ENCODE results near the gene MORN3. TPM values are rescaled to one million over a fixed set of nuclear protein-coding genes. Genes with fewer than 3 reads are reported as not detected.

The MORN3 gene
- polyA plus RNA-seq, 4 donors: 1.2 to 2.4 (median 1.8) TPM

GRCh38 chr12:121610239-121611149, 59.0 kb downstream of the MORN3 start:
- DNase-seq (ENCODE audit: low read depth in 4 of 4, low spot score in 2 of 4): peak in 1 of 4 donors; percentile 28

- no peak for DNase-seq (ENCODE audit: low read depth in 4 of 4, low spot score in 2 of 4)
These were observed 61.2 kb downstream of the MORN3 start for GRCh38 chr12:121608301-121608700.

- no peak for DNase-seq (ENCODE audit: low read depth in 4 of 4, low spot score in 2 of 4)
These were observed 65.9 kb downstream of the MORN3 start for GRCh38 chr12:121603581-121603980.

- no peak for DNase-seq (ENCODE audit: low read depth in 4 of 4, low spot score in 2 of 4)
These were observed 66.7 kb downstream of the MORN3 start for GRCh38 chr12:121602766-121603165.

- no peak for DNase-seq (ENCODE audit: low read depth in 4 of 4, low spot score in 2 of 4)
These were observed 68.6 kb downstream of the MORN3 start for GRCh38 chr12:121600702-121601336.

Other genes with a start within 250 kb of the MORN3 start
- gene KDM2B, start 88.6 kb downstream of the MORN3 start, polyA plus RNA-seq (ENCODE audit: insufficient read length in 4 of 4): 10 to 100 TPM; 64.1 to 88.8 (median 73.2) TPM
- gene ORAI1, start 43.1 kb downstream of the MORN3 start, polyA plus RNA-seq (ENCODE audit: insufficient read length in 4 of 4): 10 to 100 TPM; 10.8 to 18.2 (median 14.6) TPM
- gene TMEM120B, start 43.1 kb upstream of the MORN3 start, polyA plus RNA-seq (ENCODE audit: insufficient read length in 4 of 4): 10 to 100 TPM in 3 of 4 donors, 1 to 10 TPM in 1; 7.2 to 16.7 (median 12.7) TPM
- 10 to 100 TPM in 3 of 4 donors, 1 to 10 TPM in 1; 9.6 to 15.4 (median 12.5) TPM for gene RHOF, start 124.0 kb upstream of the MORN3 start, polyA plus RNA-seq (ENCODE audit: insufficient read length in 4 of 4)
- gene SETD1B, start 134.4 kb upstream of the MORN3 start, polyA plus RNA-seq (ENCODE audit: insufficient read length in 4 of 4): 10 to 100 TPM; 10.6 to 22.2 (median 15.7) TPM
- 1 to 10 TPM; 1.8 to 5.3 (median 3.6) TPM for gene HPD, start 189.2 kb upstream of the MORN3 start, polyA plus RNA-seq (ENCODE audit: insufficient read length in 4 of 4)
- 10 to 100 TPM; 52.2 to 61.8 (median 55.7) TPM for gene PSMD9, start 219.1 kb upstream of the MORN3 start, polyA plus RNA-seq (ENCODE audit: insufficient read length in 4 of 4)
- 10 to 100 TPM in 2 of 4 donors, 1 to 10 TPM in 2; 8.9 to 16.8 (median 12.8) TPM for gene CFAP251, start 248.9 kb upstream of the MORN3 start, polyA plus RNA-seq (ENCODE audit: insufficient read length in 4 of 4)

All from left renal cortex interstitium (tissue), 4 donors.